GM19468 (cell line): ENCODE results near the gene GDF2.

Experiments
- ATAC-seq: cut with Tn5 transposase; IDR thresholded peaks from one replicate; pipeline ENCODE4 v1.9.1; 2021; ENCODE audit warnings: mild to moderate bottlenecking, moderate library complexity, moderate number of reproducible peaks; ENCODE audit not compliant: unreplicated experiment; ENCODE audit errors: extremely low read depth

The GDF2 gene

DNA sequence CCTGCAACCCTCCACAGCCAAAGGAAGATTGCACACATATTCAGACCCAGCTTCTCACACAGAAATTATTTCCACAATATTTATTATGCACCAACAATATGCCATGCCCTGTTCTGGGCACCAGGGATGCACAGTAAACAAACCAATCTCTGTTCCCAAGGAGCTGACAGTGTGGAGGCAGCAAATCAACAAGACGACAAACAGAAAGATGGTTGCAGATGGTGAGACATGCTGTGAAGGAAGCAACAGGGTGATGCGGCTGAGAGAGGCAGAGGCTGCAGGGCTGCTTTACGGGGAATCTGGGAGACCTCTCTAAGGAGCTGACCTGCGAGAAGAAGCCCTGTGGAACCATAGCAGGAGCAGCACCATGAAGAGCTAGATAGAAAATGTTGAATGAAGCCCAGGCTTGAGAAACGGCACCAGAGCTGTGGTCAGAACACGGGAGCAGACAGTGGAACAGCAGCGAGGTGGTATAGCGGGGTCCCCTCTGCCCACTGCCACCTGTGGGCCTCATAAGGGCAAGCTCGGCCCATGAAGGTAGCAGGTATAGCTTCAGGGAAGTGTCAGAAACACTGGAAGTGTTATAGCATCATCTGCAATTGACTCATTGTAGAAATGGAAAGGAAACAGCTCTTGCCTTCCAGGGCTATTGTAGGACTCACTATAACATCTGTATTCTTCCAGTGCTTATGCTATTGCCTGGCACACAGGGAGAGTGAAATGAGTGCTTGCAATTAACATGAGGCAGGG is 43.4 kb downstream of the GDF2 start:
- ATAC-seq, result no peak

GRCh38 chr10:47366181-47366631 is 44.0 kb downstream of the GDF2 start:
- ATAC-seq, result no peak

GRCh38 chr10:47366731-47367460 is 44.6 kb downstream of the GDF2 start:
- no peak for ATAC-seq

GRCh38 chr10:47367646-47368045 is 45.4 kb downstream of the GDF2 start:
- no peak for ATAC-seq

DNA sequence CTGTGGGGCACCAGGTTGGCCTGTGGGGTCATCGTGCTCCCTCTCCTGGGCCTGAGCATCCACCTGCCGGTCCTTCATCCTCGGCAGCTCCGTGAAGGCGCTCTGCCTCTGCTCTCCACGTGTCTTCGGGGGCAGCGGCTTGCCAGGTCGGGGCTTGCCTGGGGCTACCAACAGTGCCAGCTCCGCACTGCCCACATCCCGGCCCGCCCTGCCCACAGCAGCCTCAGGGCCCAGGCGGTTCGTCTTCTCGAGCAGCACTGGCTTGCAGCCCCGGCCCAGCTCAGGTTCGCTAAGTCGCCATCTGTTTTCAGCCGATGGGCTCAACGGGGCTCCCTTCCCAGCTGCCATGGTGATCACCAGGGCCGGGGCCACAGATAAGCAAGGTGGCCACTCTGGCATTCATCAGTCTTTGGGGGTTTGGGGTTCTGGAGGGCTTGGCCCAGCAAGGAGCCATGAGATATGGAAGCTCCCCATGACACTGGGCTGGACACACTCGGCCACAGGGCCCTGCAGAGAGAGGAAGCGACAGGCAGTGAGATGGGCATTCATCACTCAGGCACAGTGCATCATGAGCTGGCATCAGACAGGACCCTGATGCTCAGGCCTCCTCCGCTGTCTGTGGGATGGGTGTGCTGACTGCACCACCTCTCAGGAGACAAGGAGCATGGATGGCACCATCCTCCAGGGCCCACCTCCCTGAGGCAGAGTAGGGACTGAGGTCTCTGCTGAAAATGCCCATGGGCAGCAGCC is 46.4 kb downstream of the GDF2 start:
- ATAC-seq, result no peak

DNA sequence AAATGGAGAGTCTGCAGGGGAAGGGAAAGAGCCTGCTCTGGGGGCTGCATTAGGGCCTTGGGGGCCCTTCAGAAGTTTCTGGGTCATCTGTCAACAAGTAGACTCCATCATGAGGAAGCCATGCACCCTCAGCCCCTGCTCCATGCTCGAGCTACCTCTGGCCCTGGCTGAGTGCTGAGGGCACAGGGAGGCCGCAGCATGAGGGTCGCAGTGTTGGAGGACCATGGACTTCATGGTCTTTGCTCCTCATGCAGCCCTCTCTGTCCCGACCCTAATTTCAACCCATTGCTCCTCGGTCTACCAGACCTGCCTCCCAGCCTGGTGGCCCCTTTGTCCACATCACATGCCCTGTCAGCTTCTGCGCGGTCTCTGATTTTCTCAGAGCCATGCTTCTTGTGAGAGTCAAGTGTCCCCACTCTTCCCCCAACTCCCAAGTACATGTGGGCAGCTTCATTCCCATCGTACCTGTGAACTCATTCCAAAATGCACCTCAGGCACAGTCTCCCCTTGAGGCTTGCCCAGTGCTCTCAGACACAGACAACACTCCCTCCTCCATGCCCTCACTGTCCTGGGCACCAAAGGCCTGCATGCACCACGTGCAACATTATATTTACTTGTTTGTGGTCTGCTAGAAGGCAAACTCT is 47.1 kb downstream of the GDF2 start:
- no peak for ATAC-seq

- no peak for ATAC-seq
These were observed 47.9 kb downstream of the GDF2 start for GRCh38 chr10:47370015-47370767.

- no peak for ATAC-seq
These were observed 48.6 kb downstream of the GDF2 start for GRCh38 chr10:47370878-47371277.

DNA sequence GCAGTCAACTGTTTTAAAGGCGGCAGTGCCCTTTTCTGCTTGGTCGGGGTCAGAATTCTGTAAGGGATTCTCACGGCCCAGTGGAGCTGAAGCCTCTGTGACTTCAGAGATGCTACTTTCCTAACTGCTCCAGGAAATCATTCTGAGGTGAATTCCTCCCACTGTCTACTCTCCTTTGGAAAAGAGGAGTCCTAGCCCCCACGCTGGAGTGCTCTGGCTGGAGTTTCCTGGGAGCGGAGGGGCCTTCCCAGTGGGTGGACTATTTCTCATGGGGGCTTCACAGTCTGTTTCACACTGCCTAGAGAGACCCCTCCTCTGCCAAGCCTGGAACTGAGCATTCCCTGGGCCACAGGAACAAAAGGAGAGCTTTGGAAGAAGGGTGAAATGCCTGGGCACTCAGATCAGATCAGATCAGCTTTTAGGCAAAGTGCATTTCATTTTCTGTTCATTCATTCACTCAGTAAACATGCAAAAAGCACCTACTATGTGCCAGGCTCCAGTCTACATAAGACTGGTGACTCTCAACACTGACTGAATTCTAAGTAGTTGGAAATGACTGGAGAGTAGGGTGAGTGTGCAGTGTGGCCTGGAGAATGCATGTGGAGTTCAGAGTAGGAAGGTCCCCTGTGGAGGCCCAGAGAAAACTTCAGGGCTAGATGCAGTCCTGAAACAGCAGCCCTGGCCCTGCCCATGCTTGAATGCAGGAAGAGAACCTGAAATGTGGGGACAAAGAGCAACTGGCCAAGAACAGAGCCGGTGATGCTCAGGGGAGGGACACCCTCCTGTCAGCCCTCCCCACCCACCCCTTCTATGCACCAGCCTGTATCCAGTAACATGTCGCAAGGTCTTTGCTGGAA is 49.6 kb downstream of the GDF2 start:
- no peak for ATAC-seq

DNA sequence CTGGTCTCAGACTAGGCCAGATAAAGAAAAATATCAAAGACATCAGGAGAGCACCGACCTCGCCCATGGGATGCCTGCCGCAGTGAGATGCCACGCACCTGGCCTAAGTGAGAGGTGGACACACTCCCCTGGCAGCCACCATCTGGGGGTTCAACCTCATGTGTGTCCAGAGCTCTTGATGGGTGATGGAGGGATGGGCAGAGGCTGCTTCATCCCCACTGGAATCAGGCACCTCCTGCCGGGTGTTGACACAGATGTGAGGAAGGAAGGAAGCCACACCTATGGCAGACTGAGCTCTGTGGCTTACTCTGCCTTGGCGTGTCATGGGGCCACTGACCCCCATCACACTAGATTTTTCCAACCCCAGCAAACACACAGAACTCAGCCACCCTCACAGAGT is 50.5 kb downstream of the GDF2 start:
- no peak for ATAC-seq

GRCh38 chr10:47374611-47375536 is 52.6 kb downstream of the GDF2 start:
- no peak for ATAC-seq

- no peak for ATAC-seq
These were observed 54.4 kb downstream of the GDF2 start for GRCh38 chr10:47376522-47377220.
